Esophagus squamous epithelium (tissue), 4 donors: ENCODE data around the gene OMA1.

Experiments used
- CTCF ChIP-seq, 6 experiments: fragments of 450-650 bp in 4 of 6; fragments of 200-600 bp in 2 of 6; sonication (generic) in 2 of 6; IDR thresholded peaks; one replicate each; pipeline ENCODE4 v1.5.1; 2016 to 2019; ENCODE audit warnings: antibody characterized with exemption in 6 of 6, mild to moderate bottlenecking in 4 of 6, moderate library complexity in 4 of 6
- POLR2A ChIP-seq, 4 donors: fragments of 450-650 bp; IDR thresholded peaks; one replicate each; pipeline ENCODE4 v1.6.1; 2017; ENCODE audit warnings: antibody characterized with exemption in 4 of 4, mild to moderate bottlenecking in 4 of 4, moderate library complexity in 3 of 4

- TF ChIP-seq CTCF (IDR thresholded peaks at IDR 0.05) (no peak), POLR2A (IDR thresholded peaks at IDR 0.05) (no peak)
Observed at GRCh38 chr1:58454807-58455206, 91.7 kb downstream of the OMA1 start.
